Fibroblast of lung (primary cell): ENCODE results near the gene NRG4. TPM values are rescaled to one million over a fixed set of nuclear protein-coding genes. Genes with fewer than 3 reads are reported as not detected.

Experiments
- DNase-seq, 2 donors: peaks; one replicate each; pipeline versions ENCODE4 v3.0.0 to v3.0.0-alpha.2; 2010; ENCODE audit warnings: low read depth in 2 of 2
- H2AFZ ChIP-seq: 2 replicates; pipeline ENCODE4 v1.5.1; 2012; ENCODE audit warnings: low read length, control low read depth, inconsistent platforms
- H3K27ac ChIP-seq: 2 replicates; pipeline ENCODE4 v1.5.1; 2011; ENCODE audit warnings: low read length, control low read depth; ENCODE audit not compliant: insufficient read depth
- H3K27me3 ChIP-seq: 2 replicates; pipeline ENCODE4 v1.5.1; 2011; ENCODE audit warnings: mild to moderate bottlenecking, low read length; ENCODE audit not compliant: control insufficient read depth, insufficient read depth
- H3K36me3 ChIP-seq: 2 replicates; pipeline ENCODE4 v1.5.1; 2011; ENCODE audit warnings: low read length; ENCODE audit not compliant: control insufficient read depth, insufficient read depth
- H3K4me1 ChIP-seq: 2 replicates; pipeline ENCODE4 v1.5.1; 2011; ENCODE audit warnings: low read length; ENCODE audit not compliant: control insufficient read depth, insufficient read depth; ENCODE audit errors: extremely low read depth
- H3K4me2 ChIP-seq: 2 replicates; pipeline ENCODE4 v1.5.1; 2011; ENCODE audit warnings: low read length, control low read depth; ENCODE audit not compliant: insufficient read depth; ENCODE audit errors: extremely low read depth
- H3K4me3 ChIP-seq, 4 experiments: fragments of 200-600 bp in 1 of 4; sonication (generic) in 1 of 4; replicated peaks in 1 of 4; 2 replicates each; pipeline ENCODE4 v1.5.1; 2011 to 2016; ENCODE audit warnings: low read length in 4 of 4, low read depth in 3 of 4, mild to moderate bottlenecking in 3 of 4, control low read depth in 2 of 4, inconsistent platforms in 1 of 4, mixed read lengths in 1 of 4; ENCODE audit not compliant: insufficient read depth in 1 of 4; ENCODE audit errors: control extremely low read depth in 1 of 4
- H3K79me2 ChIP-seq: 2 replicates; pipeline ENCODE4 v1.5.1; 2012; ENCODE audit warnings: mild to moderate bottlenecking, low read length, inconsistent platforms; ENCODE audit not compliant: control insufficient read depth, insufficient read depth
- H3K9ac ChIP-seq: 2 replicates; pipeline ENCODE4 v1.5.1; 2011; ENCODE audit warnings: mild to moderate bottlenecking, low read length, control low read depth; ENCODE audit not compliant: insufficient read depth
- H3K9me3 ChIP-seq: 2 replicates; pipeline ENCODE4 v1.5.1; 2012; ENCODE audit warnings: low read depth, low read length; ENCODE audit not compliant: control insufficient read depth, insufficient read depth
- H4K20me1 ChIP-seq: 2 replicates; pipeline ENCODE4 v1.5.1; 2011; ENCODE audit warnings: low read length; ENCODE audit not compliant: control insufficient read depth, insufficient read depth; ENCODE audit errors: extremely low read depth
- CTCF ChIP-seq, 2 donors: IDR thresholded peaks in 1 of 2; conservative IDR thresholded peaks in 1 of 2; 1 replicate in 1 of 2; 2 replicates in 1 of 2; pipeline ENCODE4 v1.5.1; 2011 to 2012; ENCODE audit warnings: low read length in 2 of 2, control low read depth in 1 of 2, inconsistent platforms in 1 of 2, low read depth in 1 of 2, mild to moderate bottlenecking in 1 of 2
- EZH2 ChIP-seq: IDR thresholded peaks from 2 replicates; pipeline ENCODE4 v1.5.1; 2012; ENCODE audit warnings: low read length, control low read depth, mild to moderate bottlenecking; ENCODE audit errors: missing control alignments
- polyA plus RNA-seq, 2 donors: library from polyadenylated mRNA; depleted of rRNA in 1 of 2; stranded (reverse) in 1 of 2; unstranded in 1 of 2; fragments of >200 nt; gene quantifications; 2 replicates each; pipeline ENCODE4 v1.2.1, GENCODE V29; 2011 to 2012; ENCODE audit warnings: missing spikeins in 1 of 2
- total RNA-seq: library from RNA; depleted of rRNA; stranded (reverse); fragments of >200 nt; gene quantifications from 2 replicates; pipeline ENCODE4 v1.2.1, GENCODE V29; 2014

NRG4 gene
- total and polyA plus RNA-seq, 2 donors (not counting 1 experiment from before 2014, with no cell fraction given): 0.01 TPM; not detected in 1

GRCh38 chr15:75952525-75952924, 59.7 kb downstream of the NRG4 start:
- no peak overlapping the region for H3K4me3 ChIP-seq
- H3K9me3 ChIP-seq: no peaks in the 10 kb centered on the region
- no peak overlapping the region for H3K9ac ChIP-seq
- no peak overlapping the region for H3K27ac ChIP-seq
- H4K20me1 ChIP-seq: no peaks in the 10 kb centered on the region
- no peak overlapping the region for H2AFZ ChIP-seq
- no peaks in the 10 kb centered on the region for H3K36me3 ChIP-seq
- DNase-seq: no peak
- no peak for TF ChIP-seq CTCF (conservative IDR thresholded peaks at IDR 0.05 in 1 of 2, IDR thresholded peaks at IDR 0.05 in 1 of 2; ENCODE audit: low read depth in 1 of 2, low read length in 2 of 2)
- no peak for TF ChIP-seq EZH2
- no peaks in the 10 kb centered on the region for H3K27me3 ChIP-seq
- no peak overlapping the region for H3K4me2 ChIP-seq
- H3K79me2 ChIP-seq: no peaks in the 10 kb centered on the region
- no peaks in the 10 kb centered on the region for H3K4me1 ChIP-seq

GRCh38 chr15:75948761-75949296, 63.4 kb downstream of the NRG4 start:
- Histone ChIP-seq H3K36me3 (no peaks in the 10 kb centered on the region), H3K4me2 (no peak overlapping the region), H3K4me3 (no peak overlapping the region), H3K27ac (no peak overlapping the region), H3K4me1 (peaks cover 4% of the 10 kb centered on the region), H4K20me1 (no peaks in the 10 kb centered on the region), H3K9me3 (no peaks in the 10 kb centered on the region), H3K27me3 (no peaks in the 10 kb centered on the region), H2AFZ (no peak overlapping the region), H3K79me2 (no peaks in the 10 kb centered on the region), H3K9ac (no peak overlapping the region)
- no peak for TF ChIP-seq CTCF (conservative IDR thresholded peaks at IDR 0.05 in 1 of 2, IDR thresholded peaks at IDR 0.05 in 1 of 2; ENCODE audit: low read depth in 1 of 2, low read length in 2 of 2)
- TF ChIP-seq EZH2: no peak
- no peak for DNase-seq

GRCh38 chr15:75947092-75947491, 65.1 kb downstream of the NRG4 start:
- peaks cover 4% of the 10 kb centered on the region for H3K4me1 ChIP-seq
- no peak overlapping the region for H3K4me3 ChIP-seq
- H4K20me1 ChIP-seq: no peaks in the 10 kb centered on the region
- no peak overlapping the region for H3K27ac ChIP-seq
- TF ChIP-seq CTCF (conservative IDR thresholded peaks at IDR 0.05 in 1 of 2, IDR thresholded peaks at IDR 0.05 in 1 of 2; ENCODE audit: low read depth in 1 of 2, low read length in 2 of 2): no peak
- TF ChIP-seq EZH2: no peak
- H3K79me2 ChIP-seq: no peaks in the 10 kb centered on the region
- no peaks in the 10 kb centered on the region for H3K9me3 ChIP-seq
- peak overlapping the region; percentile 8 for H3K4me2 ChIP-seq
- peak; percentile 53 to 86 for DNase-seq
- no peak overlapping the region for H3K9ac ChIP-seq
- H2AFZ ChIP-seq: no peak overlapping the region
- H3K36me3 ChIP-seq: no peaks in the 10 kb centered on the region
- H3K27me3 ChIP-seq: no peaks in the 10 kb centered on the region
